ENCODE measurements around the gene TEX38.

DNA sequence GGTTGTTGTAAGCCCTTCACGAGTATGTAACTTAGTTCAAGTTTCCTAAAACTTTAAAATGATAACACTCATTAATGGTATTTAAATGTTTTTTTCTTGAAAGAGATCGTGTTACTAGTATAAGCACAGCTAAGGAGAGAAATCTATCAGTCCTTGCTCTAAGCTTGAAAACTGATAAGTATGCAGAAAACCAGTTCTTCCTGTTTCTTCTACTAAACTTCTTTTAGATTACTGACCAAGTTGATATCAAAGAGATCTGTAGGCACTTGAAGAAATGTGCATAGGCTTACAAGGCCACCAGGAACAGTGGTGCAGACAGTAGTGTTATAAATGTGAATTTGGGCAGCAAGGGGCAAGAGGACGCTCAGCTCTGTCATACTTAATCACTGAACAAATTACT is 43.3 kb downstream of the TEX38 start:
- TF ChIP-seq, protein P1, sequence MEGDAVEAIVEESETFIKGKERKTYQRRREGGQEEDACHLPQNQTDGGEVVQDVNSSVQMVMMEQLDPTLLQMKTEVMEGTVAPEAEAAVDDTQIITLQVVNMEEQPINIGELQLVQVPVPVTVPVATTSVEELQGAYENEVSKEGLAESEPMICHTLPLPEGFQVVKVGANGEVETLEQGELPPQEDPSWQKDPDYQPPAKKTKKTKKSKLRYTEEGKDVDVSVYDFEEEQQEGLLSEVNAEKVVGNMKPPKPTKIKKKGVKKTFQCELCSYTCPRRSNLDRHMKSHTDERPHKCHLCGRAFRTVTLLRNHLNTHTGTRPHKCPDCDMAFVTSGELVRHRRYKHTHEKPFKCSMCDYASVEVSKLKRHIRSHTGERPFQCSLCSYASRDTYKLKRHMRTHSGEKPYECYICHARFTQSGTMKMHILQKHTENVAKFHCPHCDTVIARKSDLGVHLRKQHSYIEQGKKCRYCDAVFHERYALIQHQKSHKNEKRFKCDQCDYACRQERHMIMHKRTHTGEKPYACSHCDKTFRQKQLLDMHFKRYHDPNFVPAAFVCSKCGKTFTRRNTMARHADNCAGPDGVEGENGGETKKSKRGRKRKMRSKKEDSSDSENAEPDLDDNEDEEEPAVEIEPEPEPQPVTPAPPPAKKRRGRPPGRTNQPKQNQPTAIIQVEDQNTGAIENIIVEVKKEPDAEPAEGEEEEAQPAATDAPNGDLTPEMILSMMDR (IDR thresholded peaks at IDR 0.05): no peak
- no peak for TF ChIP-seq POLR2A (IDR thresholded peaks at IDR 0.05)
